Type B pancreatic cell (in vitro differentiated cells): Measurements from ENCODE around the gene GLRX2. TPM values are rescaled to one million over a fixed set of nuclear protein-coding genes. Genes with fewer than 3 reads are reported as not detected.

Experiments
- DNase-seq: peaks from one replicate; pipeline ENCODE4 v3.0.0; 2021; ENCODE audit warnings: mixed read lengths; ENCODE audit not compliant: unreplicated experiment; ENCODE audit errors: extremely low spot score
- H3K27ac Mint-ChIP-seq: 2 replicates; pipeline ENCODE4 v1.8.0; 2021; ENCODE audit warnings: mild to moderate bottlenecking, mixed read lengths
- H3K27me3 Mint-ChIP-seq: 2 replicates; pipeline ENCODE4 v1.8.0; 2021; ENCODE audit warnings: mixed read lengths
- H3K36me3 Mint-ChIP-seq: 2 replicates; pipeline ENCODE4 v1.8.0; 2021; ENCODE audit warnings: mixed read lengths
- H3K4me1 Mint-ChIP-seq: one replicate; pipeline ENCODE4 v1.8.0; 2021; ENCODE audit warnings: mixed read lengths; ENCODE audit not compliant: unreplicated experiment
- H3K4me3 Mint-ChIP-seq: 2 replicates; pipeline ENCODE4 v1.8.0; 2021; ENCODE audit warnings: mild to moderate bottlenecking, mixed read lengths
- H3K9me3 Mint-ChIP-seq: 2 replicates; pipeline ENCODE4 v1.8.0; 2021; ENCODE audit warnings: mixed read lengths
- total RNA-seq: library from RNA; stranded (reverse); gene quantifications from 2 replicates; pipeline ENCODE4 v1.2.1, GENCODE V29; 2021; ENCODE audit warnings: low replicate concordance
- TF ChIP-seq, protein P1 (sequence below): fragments of 200-600 bp; sonication (generic); conservative IDR thresholded peaks from 2 replicates; pipeline ENCODE4 v1.5.0; 2021; ENCODE audit warnings: antibody characterized with exemption, mild to moderate bottlenecking

Gene GLRX2
- total RNA-seq, 1 donor from 2014 or later: 18.9 TPM

DNA sequence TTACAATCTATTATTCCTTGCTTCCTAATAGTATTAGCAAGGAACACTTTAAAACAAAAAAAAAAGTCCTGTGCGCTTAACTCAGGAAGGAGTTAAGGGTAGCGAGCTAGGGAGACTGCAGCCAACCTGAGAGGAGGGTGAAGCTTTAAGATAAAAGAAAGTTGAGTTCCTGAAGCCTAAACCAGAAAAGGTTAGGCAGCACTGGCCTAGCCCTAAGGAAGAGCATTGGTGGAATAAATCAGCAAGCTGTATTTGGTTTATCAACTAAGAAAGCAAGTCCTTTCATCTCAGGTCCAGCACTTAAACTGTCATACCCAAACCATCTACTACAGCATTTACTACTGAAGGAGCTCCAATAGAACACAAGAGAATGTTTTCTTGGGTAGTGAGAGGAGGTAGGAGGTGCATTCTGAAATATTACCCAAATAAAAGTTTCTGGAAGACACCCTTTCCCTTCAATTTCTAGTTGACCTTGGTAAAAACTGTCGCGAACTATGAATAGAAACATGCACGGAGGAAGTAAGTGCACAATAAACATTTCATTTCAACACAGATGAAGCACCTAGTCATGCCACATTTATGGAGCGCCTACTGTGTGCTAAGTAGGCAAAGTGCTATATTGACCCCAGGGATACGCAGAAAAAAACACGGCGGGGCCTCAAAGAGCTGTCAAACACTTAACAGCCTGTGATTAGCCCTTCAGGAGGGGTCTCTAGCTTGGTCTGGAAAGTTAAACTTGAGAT is 1.3 kb downstream of the GLRX2 start:
- Mint-ChIP-seq H3K9me3 (no peaks in the 10 kb centered on the region), H3K36me3 (no peaks in the 10 kb centered on the region), H3K27me3 (no peaks in the 10 kb centered on the region), H3K27ac (peak overlapping the region; percentile 91), H3K4me3 (peak overlapping the region; percentile 96), H3K4me1 (peaks cover 22% of the 10 kb centered on the region)
- DNase-seq: no peak
- TF ChIP-seq, protein P1, sequence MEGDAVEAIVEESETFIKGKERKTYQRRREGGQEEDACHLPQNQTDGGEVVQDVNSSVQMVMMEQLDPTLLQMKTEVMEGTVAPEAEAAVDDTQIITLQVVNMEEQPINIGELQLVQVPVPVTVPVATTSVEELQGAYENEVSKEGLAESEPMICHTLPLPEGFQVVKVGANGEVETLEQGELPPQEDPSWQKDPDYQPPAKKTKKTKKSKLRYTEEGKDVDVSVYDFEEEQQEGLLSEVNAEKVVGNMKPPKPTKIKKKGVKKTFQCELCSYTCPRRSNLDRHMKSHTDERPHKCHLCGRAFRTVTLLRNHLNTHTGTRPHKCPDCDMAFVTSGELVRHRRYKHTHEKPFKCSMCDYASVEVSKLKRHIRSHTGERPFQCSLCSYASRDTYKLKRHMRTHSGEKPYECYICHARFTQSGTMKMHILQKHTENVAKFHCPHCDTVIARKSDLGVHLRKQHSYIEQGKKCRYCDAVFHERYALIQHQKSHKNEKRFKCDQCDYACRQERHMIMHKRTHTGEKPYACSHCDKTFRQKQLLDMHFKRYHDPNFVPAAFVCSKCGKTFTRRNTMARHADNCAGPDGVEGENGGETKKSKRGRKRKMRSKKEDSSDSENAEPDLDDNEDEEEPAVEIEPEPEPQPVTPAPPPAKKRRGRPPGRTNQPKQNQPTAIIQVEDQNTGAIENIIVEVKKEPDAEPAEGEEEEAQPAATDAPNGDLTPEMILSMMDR: no peak

DNA sequence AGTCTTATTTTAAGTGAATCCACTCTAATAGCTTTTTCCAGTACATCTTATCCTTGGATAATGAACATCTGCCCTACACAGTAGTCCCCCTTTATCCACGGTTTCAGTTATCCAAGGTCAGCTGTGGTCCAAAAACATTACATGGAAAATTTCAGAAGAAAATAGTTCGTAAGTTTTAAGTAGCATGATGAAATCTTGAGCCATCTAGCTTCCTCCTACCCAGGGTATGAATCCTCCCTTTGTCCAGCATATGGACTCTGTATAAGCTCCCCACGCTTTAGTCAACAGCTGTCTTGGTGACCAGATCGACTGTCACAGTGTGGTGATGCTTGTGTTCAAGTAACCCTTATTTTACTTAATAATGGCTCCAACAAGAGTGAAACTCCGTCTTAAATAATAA is 2.6 kb downstream of the GLRX2 start:
- Mint-ChIP-seq H3K36me3 (no peaks in the 10 kb centered on the region), H3K4me1 (peaks cover 22% of the 10 kb centered on the region), H3K9me3 (no peaks in the 10 kb centered on the region), H3K4me3 (no peak overlapping the region), H3K27ac (no peak overlapping the region), H3K27me3 (no peaks in the 10 kb centered on the region)
- TF ChIP-seq, protein P1: no peak
- DNase-seq: no peak

DNA sequence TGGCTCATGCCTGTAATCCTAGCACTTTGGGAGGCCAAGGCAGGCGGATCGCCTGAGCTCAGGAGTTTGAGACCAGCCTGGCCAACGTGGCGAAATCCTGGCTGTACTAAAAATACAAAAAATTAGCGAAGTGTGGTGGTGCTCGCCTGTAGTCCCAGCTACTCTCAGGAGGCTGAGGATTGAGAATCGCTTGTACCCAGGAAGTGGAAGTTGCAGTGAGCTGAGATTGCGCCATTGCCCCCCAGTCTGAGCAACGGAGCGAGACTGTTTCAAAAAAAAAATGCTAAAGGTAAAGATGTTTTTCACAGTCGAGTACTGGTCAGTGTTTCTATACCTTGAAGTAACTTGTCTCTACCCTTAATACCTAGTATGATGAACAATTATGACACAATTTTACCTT is 11.1 kb downstream of the GLRX2 start:
- no peaks in the 10 kb centered on the region for H3K9me3 Mint-ChIP-seq
- no peaks in the 10 kb centered on the region for H3K27me3 Mint-ChIP-seq
- DNase-seq: no peak
- H3K27ac Mint-ChIP-seq: no peak overlapping the region
- TF ChIP-seq, protein P1: no peak
- H3K36me3 Mint-ChIP-seq: peaks cover 9% of the 10 kb centered on the region
- no peak overlapping the region for H3K4me3 Mint-ChIP-seq
- no peaks in the 10 kb centered on the region for H3K4me1 Mint-ChIP-seq

DNA sequence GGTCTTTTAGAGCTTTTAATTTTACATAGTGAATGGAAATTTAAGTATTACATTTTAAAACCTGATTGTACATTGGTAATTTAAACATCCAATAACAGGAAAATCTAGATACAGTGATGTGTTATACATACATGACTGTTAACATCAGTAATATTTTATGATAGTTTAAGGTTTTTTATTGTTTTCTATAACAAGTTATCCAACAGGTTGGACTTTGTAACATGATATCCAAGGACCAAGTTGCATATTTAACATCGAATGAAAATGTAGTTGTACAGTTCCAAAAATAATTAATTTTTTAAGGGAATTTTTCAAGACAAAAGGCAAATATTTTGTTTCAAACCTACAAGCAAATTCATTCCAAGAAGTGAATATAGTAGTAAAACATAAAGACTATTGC is 14.3 kb downstream of the GLRX2 start:
- peaks cover 4% of the 10 kb centered on the region for H3K36me3 Mint-ChIP-seq
- no peak overlapping the region for H3K27ac Mint-ChIP-seq
- no peak for DNase-seq

DNA sequence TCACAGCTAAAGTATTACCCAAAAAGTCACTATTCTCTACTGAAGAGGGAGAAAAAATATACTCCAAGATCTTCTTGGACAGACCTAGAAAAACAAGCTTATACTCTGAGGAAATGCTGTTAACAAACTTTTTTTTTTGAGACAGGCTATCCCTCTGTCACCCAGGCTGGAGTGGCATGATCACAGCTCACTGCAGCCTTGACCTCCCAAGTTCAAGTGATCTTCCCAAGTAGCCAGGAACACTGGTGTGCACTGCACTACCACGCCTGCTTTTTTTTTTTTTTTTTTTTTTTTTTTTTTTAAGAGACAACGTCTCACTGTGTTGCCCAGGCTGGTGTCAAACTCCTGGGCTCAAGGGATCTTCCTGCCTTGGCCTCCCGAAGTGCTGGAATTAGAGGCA is 17.3 kb downstream of the GLRX2 start:
- TF ChIP-seq, protein P1: no peak
- Mint-ChIP-seq H3K4me3 (no peak overlapping the region), H3K36me3 (peaks cover 14% of the 10 kb centered on the region), H3K4me1 (no peaks in the 10 kb centered on the region), H3K27me3 (no peaks in the 10 kb centered on the region), H3K27ac (no peak overlapping the region), H3K9me3 (no peaks in the 10 kb centered on the region)
- no peak for DNase-seq

More for the DNA sequence above, 14.3 kb downstream of the GLRX2 start:
- Mint-ChIP-seq H3K27me3 (no peaks in the 10 kb centered on the region), H3K4me1 (no peaks in the 10 kb centered on the region), H3K4me3 (no peak overlapping the region), H3K9me3 (no peaks in the 10 kb centered on the region)
- TF ChIP-seq, protein P1: no peak

DNA sequence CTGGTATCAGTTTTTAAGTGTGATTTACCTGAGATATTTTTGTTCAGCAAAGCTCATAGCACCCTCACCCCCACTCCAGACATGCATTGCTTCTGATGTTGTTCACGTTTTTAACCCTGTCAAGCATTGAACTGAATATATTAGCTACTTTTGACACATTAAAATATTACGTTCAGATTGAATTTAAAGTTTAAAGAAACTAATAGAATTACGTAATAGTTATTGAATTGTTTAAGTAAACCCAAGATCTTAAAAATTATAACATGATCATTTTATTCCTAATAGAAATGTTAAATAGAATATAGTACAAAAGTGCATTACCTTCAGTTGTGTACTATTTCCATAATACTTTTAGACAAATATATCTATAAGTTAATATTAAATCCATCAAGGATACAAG is 18.9 kb downstream of the GLRX2 start:
- no peaks in the 10 kb centered on the region for H3K9me3 Mint-ChIP-seq
- TF ChIP-seq, protein P1: no peak
- H3K27me3 Mint-ChIP-seq: no peaks in the 10 kb centered on the region
- H3K4me3 Mint-ChIP-seq: no peak overlapping the region
- no peak for DNase-seq
- H3K4me1 Mint-ChIP-seq: no peaks in the 10 kb centered on the region
- no peak overlapping the region for H3K27ac Mint-ChIP-seq
- peaks cover 19% of the 10 kb centered on the region for H3K36me3 Mint-ChIP-seq
